HEK293 (cell line): ENCODE measurements around the gene MVB12B.

Source experiments
- CTCF ChIA-PET: fragments of 350-600 bp; formaldehyde crosslinking; extraction: SDS; loops from one replicate; lab custom pipeline; 2021; ENCODE audit warnings: antibody characterized with exemption; lab: Yijun Ruan, JAX
- POLR2A ChIA-PET: fragments of 300-600 bp; formaldehyde crosslinking; extraction: SDS; loops from one replicate; lab custom pipeline; 2020; ENCODE audit warnings: antibody characterized with exemption, inconsistent platforms; lab: Yijun Ruan, JAX
- H3K27ac ChIP-seq: fragments of 200-500 bp; sonication (Bioruptor generic); 2 replicates; pipeline ENCODE4 v1.5.1; 2014; ENCODE audit warnings: low read depth, low read length, control low read depth, inconsistent platforms; ENCODE audit errors: extremely low read depth
- H3K36me3 ChIP-seq, 2 experiments: fragments of 200-500 bp in 1 of 2; sonication (Bioruptor generic) in 1 of 2; 1 replicate in 1 of 2; 2 replicates in 1 of 2; pipeline ENCODE4 v1.5.1; 2014 to 2017; ENCODE audit warnings: inconsistent platforms in 2 of 2, low read length in 2 of 2; ENCODE audit not compliant: control insufficient read depth in 2 of 2, insufficient read depth in 1 of 2
- H3K4me1 ChIP-seq: fragments of 200-500 bp; sonication (Bioruptor generic); 2 replicates; pipeline ENCODE4 v1.5.1; 2014; ENCODE audit warnings: mild to moderate bottlenecking, low read length, inconsistent platforms; ENCODE audit not compliant: control insufficient read depth, insufficient read depth
- H3K4me3 ChIP-seq: 2 replicates; pipeline ENCODE4 v1.5.1; 2011; ENCODE audit warnings: low read depth, mild to moderate bottlenecking, control low read depth, low read length, moderate library complexity
- H3K9me3 ChIP-seq: fragments of 200-500 bp; sonication (Bioruptor generic); 2 replicates; pipeline ENCODE4 v1.5.1; 2014; ENCODE audit warnings: low read depth, low read length, inconsistent platforms; ENCODE audit not compliant: control insufficient read depth, insufficient read depth
- KLF10 ChIP-seq: fragments of 450-650 bp; IDR thresholded peaks from 2 replicates; pipeline ENCODE4 v1.5.1; 2018; ENCODE audit warnings: missing biosample characterization, mild to moderate bottlenecking, missing genetic modification characterization
- OSR2 ChIP-seq: fragments of 450-650 bp; formaldehyde crosslinking; IDR thresholded peaks from 2 replicates; pipeline ENCODE4 v1.5.1; 2016; ENCODE audit warnings: missing biosample characterization, missing genetic modification characterization
- OVOL3 ChIP-seq: fragments of 450-650 bp; formaldehyde crosslinking; IDR thresholded peaks from 2 replicates; pipeline ENCODE4 v1.5.1; 2016; ENCODE audit warnings: missing biosample characterization, missing genetic modification characterization
- TCF7L2 ChIP-seq: IDR thresholded peaks from 2 replicates; pipeline ENCODE4 v1.6.1; 2011; ENCODE audit warnings: low read depth, mild to moderate bottlenecking, inconsistent platforms, low read length, moderate library complexity, borderline replicate concordance
- WT1 ChIP-seq: fragments of 450-650 bp; formaldehyde crosslinking; IDR thresholded peaks from 2 replicates; pipeline ENCODE4 v1.5.1; 2016; ENCODE audit warnings: missing biosample characterization, missing genetic modification characterization
- ZBTB1 ChIP-seq: fragments of 450-650 bp; formaldehyde crosslinking; IDR thresholded peaks from 2 replicates; pipeline ENCODE4 v1.5.1; 2016; ENCODE audit warnings: missing biosample characterization, missing genetic modification characterization
- ZNF112 ChIP-seq: fragments of 450-650 bp; formaldehyde crosslinking; IDR thresholded peaks from 2 replicates; pipeline ENCODE4 v1.5.0; 2017; ENCODE audit warnings: missing biosample characterization, missing genetic modification characterization
- ZNF157 ChIP-seq: fragments of 450-650 bp; formaldehyde crosslinking; IDR thresholded peaks from 2 replicates; pipeline ENCODE4 v1.5.1; 2016; ENCODE audit warnings: missing biosample characterization, missing genetic modification characterization
- ZNF169 ChIP-seq: fragments of 450-650 bp; formaldehyde crosslinking; IDR thresholded peaks from 2 replicates; pipeline ENCODE4 v1.5.1; 2016; ENCODE audit warnings: missing biosample characterization, missing genetic modification characterization
- ZNF174 ChIP-seq: fragments of 450-650 bp; formaldehyde crosslinking; IDR thresholded peaks from 2 replicates; pipeline ENCODE4 v1.5.0; 2017; ENCODE audit warnings: missing biosample characterization, mild to moderate bottlenecking, missing genetic modification characterization
- ZNF202 ChIP-seq: fragments of 450-650 bp; formaldehyde crosslinking; IDR thresholded peaks from 2 replicates; pipeline ENCODE4 v1.5.1; 2016; ENCODE audit warnings: missing biosample characterization, missing genetic modification characterization, borderline replicate concordance
- ZNF214 ChIP-seq: fragments of 450-650 bp; formaldehyde crosslinking; IDR thresholded peaks from 2 replicates; pipeline ENCODE4 v1.5.1; 2017; ENCODE audit warnings: missing biosample characterization, mild to moderate bottlenecking, missing genetic modification characterization, borderline replicate concordance
- ZNF292 ChIP-seq: fragments of 450-650 bp; formaldehyde crosslinking; IDR thresholded peaks from 2 replicates; pipeline ENCODE4 v1.5.1; 2016; ENCODE audit warnings: low read depth, missing biosample characterization, missing genetic modification characterization, borderline replicate concordance
- ZNF302 ChIP-seq: fragments of 450-650 bp; formaldehyde crosslinking; IDR thresholded peaks from 2 replicates; pipeline ENCODE4 v1.5.1; 2016; ENCODE audit warnings: missing biosample characterization, missing genetic modification characterization, low read depth
- ZNF416 ChIP-seq: fragments of 450-650 bp; formaldehyde crosslinking; IDR thresholded peaks from 2 replicates; pipeline ENCODE4 v1.5.1; 2016; ENCODE audit warnings: missing biosample characterization, missing genetic modification characterization
- ZNF544 ChIP-seq: fragments of 450-650 bp; formaldehyde crosslinking; IDR thresholded peaks from 2 replicates; pipeline ENCODE4 v1.5.0; 2017; ENCODE audit warnings: missing biosample characterization, missing genetic modification characterization
- ZNF548 ChIP-seq: fragments of 450-650 bp; formaldehyde crosslinking; IDR thresholded peaks from 2 replicates; pipeline ENCODE4 v1.5.1; 2016; ENCODE audit warnings: missing biosample characterization, missing genetic modification characterization
- ZNF571 ChIP-seq: fragments of 450-650 bp; formaldehyde crosslinking; IDR thresholded peaks from 2 replicates; pipeline ENCODE4 v1.5.0; 2017; ENCODE audit warnings: missing biosample characterization, missing genetic modification characterization
- ZNF626 ChIP-seq: fragments of 450-650 bp; sonication (Bioruptor Pico); formaldehyde crosslinking; IDR thresholded peaks from 2 replicates; pipeline ENCODE4 v1.5.1; 2018; ENCODE audit warnings: missing biosample characterization, missing genetic modification characterization, inconsistent platforms
- ZNF707 ChIP-seq: fragments of 450-650 bp; formaldehyde crosslinking; IDR thresholded peaks from 2 replicates; pipeline ENCODE4 v1.5.1; 2016; ENCODE audit warnings: missing biosample characterization, missing genetic modification characterization
- ZNF747 ChIP-seq: fragments of 450-650 bp; formaldehyde crosslinking; IDR thresholded peaks from 2 replicates; pipeline ENCODE4 v1.5.1; 2016; ENCODE audit warnings: missing biosample characterization, missing genetic modification characterization
- ZNF785 ChIP-seq: fragments of 450-650 bp; formaldehyde crosslinking; IDR thresholded peaks from 2 replicates; pipeline ENCODE4 v1.5.1; 2016; ENCODE audit warnings: missing biosample characterization, missing genetic modification characterization
- ZSCAN23 ChIP-seq: fragments of 450-650 bp; formaldehyde crosslinking; IDR thresholded peaks from 2 replicates; pipeline ENCODE4 v1.5.1; 2016; ENCODE audit warnings: missing biosample characterization, missing genetic modification characterization
- TF ChIP-seq, protein P1 (sequence below): IDR thresholded peaks from 2 replicates; pipeline ENCODE4 v1.6.1; 2011; ENCODE audit warnings: mild to moderate bottlenecking, low read depth, low read length, borderline replicate concordance
- TF ChIP-seq, protein P2 (sequence below): fragments of 450-650 bp; formaldehyde crosslinking; IDR thresholded peaks from 2 replicates; pipeline ENCODE4 v1.5.1; 2017; ENCODE audit warnings: missing biosample characterization, missing genetic modification characterization
- TF ChIP-seq, protein P3 (sequence below): fragments of 450-650 bp; formaldehyde crosslinking; IDR thresholded peaks from 2 replicates; pipeline ENCODE4 v1.5.1; 2016; ENCODE audit warnings: missing biosample characterization, missing genetic modification characterization
- TF ChIP-seq, protein P4 (sequence below): fragments of 450-650 bp; formaldehyde crosslinking; IDR thresholded peaks from 2 replicates; pipeline ENCODE4 v1.5.1; 2016; ENCODE audit warnings: missing biosample characterization, missing genetic modification characterization
- TF ChIP-seq, protein P5 (sequence below): fragments of 450-650 bp; formaldehyde crosslinking; IDR thresholded peaks from 2 replicates; pipeline ENCODE4 v1.5.1; 2016; ENCODE audit warnings: missing biosample characterization, missing genetic modification characterization

The MVB12B gene

DNA sequence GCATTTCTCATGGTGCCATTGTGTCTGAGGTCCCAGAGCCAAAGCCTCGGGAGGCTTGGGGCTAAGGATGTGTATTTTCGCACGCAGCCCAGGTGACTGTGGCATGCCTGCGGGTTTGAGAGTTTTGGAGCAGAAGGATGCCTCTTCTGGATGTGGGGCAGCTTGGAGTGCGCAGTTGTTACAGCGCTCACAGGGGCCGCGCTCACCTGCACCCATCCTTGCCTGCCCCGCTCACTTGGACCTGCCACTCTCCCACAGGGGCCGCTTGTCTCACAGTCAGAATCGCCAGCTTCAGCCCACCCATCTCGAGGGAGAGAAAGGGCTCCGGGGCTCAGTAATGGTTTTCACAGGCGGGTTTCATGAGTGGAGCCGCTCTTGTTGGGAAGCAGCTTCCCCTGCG lies 132.9 kb downstream of the MVB12B start:
- no peak overlapping the region for H3K27ac ChIP-seq
- no peaks in the 10 kb centered on the region for H3K9me3 ChIP-seq
- H3K36me3 ChIP-seq: no peaks in the 10 kb centered on the region
- CTCF ChIA-PET: interaction anchor here (1.0 kb wide), 1 partner anchor 12 kb away, joined by 3 read pairs; no protein-coding TSS in a partner anchor
- no peak for TF ChIP-seq ZNF548
- TF ChIP-seq OSR2 (tag by site-specific recombination): no peak
- no peak for TF ChIP-seq ZNF157 (tag by site-specific recombination)
- TF ChIP-seq, protein P1, sequence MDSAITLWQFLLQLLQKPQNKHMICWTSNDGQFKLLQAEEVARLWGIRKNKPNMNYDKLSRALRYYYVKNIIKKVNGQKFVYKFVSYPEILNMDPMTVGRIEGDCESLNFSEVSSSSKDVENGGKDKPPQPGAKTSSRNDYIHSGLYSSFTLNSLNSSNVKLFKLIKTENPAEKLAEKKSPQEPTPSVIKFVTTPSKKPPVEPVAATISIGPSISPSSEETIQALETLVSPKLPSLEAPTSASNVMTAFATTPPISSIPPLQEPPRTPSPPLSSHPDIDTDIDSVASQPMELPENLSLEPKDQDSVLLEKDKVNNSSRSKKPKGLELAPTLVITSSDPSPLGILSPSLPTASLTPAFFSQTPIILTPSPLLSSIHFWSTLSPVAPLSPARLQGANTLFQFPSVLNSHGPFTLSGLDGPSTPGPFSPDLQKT: no peak
- TF ChIP-seq, protein P2, sequence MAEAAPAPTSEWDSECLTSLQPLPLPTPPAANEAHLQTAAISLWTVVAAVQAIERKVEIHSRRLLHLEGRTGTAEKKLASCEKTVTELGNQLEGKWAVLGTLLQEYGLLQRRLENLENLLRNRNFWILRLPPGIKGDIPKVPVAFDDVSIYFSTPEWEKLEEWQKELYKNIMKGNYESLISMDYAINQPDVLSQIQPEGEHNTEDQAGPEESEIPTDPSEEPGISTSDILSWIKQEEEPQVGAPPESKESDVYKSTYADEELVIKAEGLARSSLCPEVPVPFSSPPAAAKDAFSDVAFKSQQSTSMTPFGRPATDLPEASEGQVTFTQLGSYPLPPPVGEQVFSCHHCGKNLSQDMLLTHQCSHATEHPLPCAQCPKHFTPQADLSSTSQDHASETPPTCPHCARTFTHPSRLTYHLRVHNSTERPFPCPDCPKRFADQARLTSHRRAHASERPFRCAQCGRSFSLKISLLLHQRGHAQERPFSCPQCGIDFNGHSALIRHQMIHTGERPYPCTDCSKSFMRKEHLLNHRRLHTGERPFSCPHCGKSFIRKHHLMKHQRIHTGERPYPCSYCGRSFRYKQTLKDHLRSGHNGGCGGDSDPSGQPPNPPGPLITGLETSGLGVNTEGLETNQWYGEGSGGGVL (tag by site-specific recombination): no peak
- no peak for TF ChIP-seq ZNF544 (tag by site-specific recombination)
- TF ChIP-seq ZBTB1 (tag by site-specific recombination): no peak
- TF ChIP-seq, protein P3, sequence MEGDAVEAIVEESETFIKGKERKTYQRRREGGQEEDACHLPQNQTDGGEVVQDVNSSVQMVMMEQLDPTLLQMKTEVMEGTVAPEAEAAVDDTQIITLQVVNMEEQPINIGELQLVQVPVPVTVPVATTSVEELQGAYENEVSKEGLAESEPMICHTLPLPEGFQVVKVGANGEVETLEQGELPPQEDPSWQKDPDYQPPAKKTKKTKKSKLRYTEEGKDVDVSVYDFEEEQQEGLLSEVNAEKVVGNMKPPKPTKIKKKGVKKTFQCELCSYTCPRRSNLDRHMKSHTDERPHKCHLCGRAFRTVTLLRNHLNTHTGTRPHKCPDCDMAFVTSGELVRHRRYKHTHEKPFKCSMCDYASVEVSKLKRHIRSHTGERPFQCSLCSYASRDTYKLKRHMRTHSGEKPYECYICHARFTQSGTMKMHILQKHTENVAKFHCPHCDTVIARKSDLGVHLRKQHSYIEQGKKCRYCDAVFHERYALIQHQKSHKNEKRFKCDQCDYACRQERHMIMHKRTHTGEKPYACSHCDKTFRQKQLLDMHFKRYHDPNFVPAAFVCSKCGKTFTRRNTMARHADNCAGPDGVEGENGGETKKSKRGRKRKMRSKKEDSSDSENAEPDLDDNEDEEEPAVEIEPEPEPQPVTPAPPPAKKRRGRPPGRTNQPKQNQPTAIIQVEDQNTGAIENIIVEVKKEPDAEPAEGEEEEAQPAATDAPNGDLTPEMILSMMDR (tag by site-specific recombination): no peak
- no peak for TF ChIP-seq ZNF202 (tag by site-specific recombination)
- no peak for TF ChIP-seq ZNF416 (tag by site-specific recombination)
- TF ChIP-seq ZNF174 (tag by site-specific recombination): no peak
- no peak for TF ChIP-seq TCF7L2
- TF ChIP-seq ZNF292 (tag by site-specific recombination): no peak
- no peak for TF ChIP-seq OVOL3 (tag by site-specific recombination)
- no peak for TF ChIP-seq ZNF785 (tag by site-specific recombination)
- no peak for TF ChIP-seq ZNF214 (tag by site-specific recombination)
- TF ChIP-seq, protein P4, sequence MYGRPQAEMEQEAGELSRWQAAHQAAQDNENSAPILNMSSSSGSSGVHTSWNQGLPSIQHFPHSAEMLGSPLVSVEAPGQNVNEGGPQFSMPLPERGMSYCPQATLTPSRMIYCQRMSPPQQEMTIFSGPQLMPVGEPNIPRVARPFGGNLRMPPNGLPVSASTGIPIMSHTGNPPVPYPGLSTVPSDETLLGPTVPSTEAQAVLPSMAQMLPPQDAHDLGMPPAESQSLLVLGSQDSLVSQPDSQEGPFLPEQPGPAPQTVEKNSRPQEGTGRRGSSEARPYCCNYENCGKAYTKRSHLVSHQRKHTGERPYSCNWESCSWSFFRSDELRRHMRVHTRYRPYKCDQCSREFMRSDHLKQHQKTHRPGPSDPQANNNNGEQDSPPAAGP: no peak
- no peak for TF ChIP-seq ZNF707 (tag by site-specific recombination)
- TF ChIP-seq, all 188 proteins: peak for 0
- Histone ChIP-seq H3K4me3 (no peak overlapping the region), H3K4me1 (no peaks in the 10 kb centered on the region)
- POLR2A ChIA-PET: no interaction called here

DNA sequence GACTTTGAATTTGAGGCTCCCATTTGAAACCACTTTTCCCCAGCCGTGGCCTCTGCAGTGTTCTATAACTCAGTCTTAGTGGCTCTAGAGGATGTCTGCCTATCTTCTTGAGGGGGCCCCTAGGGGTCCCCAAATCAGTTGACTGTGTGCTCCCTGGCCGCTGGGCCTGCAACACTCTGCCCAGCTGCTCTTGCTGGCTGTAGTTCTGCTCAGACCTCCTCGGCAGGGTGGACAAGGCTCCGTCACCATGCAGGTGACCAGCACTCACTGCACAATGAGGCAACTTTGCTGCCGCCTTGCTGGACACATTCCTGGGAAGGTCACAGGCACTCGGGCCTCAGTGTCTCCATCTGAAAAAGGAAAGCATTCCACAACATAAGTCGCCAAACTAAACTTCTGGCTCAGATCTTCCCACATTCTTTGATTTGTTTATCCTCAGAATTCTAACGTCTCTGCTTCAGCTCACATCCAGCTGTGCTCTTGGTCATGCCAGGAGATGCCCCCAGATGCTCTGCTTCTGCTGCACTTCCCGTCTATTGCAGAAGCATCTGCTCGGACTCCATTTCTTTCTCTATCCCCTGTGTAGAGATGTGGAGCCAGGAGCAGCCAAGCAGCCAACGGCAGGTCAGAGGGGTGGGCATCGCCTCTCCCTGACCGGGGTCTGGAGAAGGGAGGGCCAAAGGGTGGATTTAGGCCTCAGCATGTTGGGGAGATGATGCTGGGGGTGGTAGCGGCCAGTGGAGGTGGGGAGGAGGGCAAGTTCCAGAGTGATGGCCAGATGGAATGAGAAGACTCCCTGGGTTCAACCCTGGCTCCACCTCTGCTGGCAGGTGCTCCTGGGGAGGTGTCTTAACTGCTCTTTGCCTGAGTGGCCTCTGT lies 133.6 kb downstream of the MVB12B start:
- Histone ChIP-seq H3K9me3 (no peaks in the 10 kb centered on the region), H3K4me3 (no peak overlapping the region), H3K4me1 (no peaks in the 10 kb centered on the region), H3K36me3 (no peaks in the 10 kb centered on the region), H3K27ac (no peak overlapping the region)
- ChIA-PET POLR2A (no interaction called here), CTCF (interaction anchor here (1.0 kb wide), 1 partner anchor 11 kb away, joined by 3 read pairs; no protein-coding TSS in a partner anchor)
- TF ChIP-seq KLF10 (tag by site-specific recombination) (no peak), ZNF747 (tag by site-specific recombination) (no peak), ZNF571 (tag by site-specific recombination) (no peak), ZNF112 (no peak), TCF7L2 (no peak), ZNF302 (tag by site-specific recombination) (no peak), ZNF292 (tag by site-specific recombination) (no peak), ZNF169 (no peak), ZNF626 (tag by site-specific recombination) (no peak), WT1 (tag by site-specific recombination) (no peak), ZSCAN23 (tag by site-specific recombination) (no peak)
- TF ChIP-seq, protein P5, sequence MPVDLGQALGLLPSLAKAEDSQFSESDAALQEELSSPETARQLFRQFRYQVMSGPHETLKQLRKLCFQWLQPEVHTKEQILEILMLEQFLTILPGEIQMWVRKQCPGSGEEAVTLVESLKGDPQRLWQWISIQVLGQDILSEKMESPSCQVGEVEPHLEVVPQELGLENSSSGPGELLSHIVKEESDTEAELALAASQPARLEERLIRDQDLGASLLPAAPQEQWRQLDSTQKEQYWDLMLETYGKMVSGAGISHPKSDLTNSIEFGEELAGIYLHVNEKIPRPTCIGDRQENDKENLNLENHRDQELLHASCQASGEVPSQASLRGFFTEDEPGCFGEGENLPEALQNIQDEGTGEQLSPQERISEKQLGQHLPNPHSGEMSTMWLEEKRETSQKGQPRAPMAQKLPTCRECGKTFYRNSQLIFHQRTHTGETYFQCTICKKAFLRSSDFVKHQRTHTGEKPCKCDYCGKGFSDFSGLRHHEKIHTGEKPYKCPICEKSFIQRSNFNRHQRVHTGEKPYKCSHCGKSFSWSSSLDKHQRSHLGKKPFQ (tag by site-specific recombination): no peak
